H9 (cell line): ENCODE data around the gene OXSR1. TPM values are rescaled to one million over a fixed set of nuclear protein-coding genes. Genes with fewer than 3 reads are reported as not detected.

Source experiments
- DNase-seq: peaks from one replicate; pipeline ENCODE4 v3.0.0-alpha.2; 2017
- H2AFZ ChIP-seq: one replicate; pipeline ENCODE4 v1.6.1; 2013; ENCODE audit warnings: mild to moderate bottlenecking, low read length, control low read depth, moderate library complexity
- H2AK5ac ChIP-seq: 2 replicates; pipeline ENCODE4 v1.6.1; 2013; ENCODE audit warnings: low read length, control low read depth, mixed read lengths; ENCODE audit not compliant: insufficient read length
- H2BK120ac ChIP-seq: one replicate; pipeline ENCODE4 v1.6.1; 2013; ENCODE audit warnings: low read depth, mild to moderate bottlenecking, low read length, control low read depth, inconsistent platforms; ENCODE audit not compliant: poor library complexity, severe bottlenecking
- H2BK12ac ChIP-seq: 2 replicates; pipeline ENCODE4 v1.6.1; 2013; ENCODE audit warnings: low read length, control low read depth, mixed read lengths, low read depth; ENCODE audit not compliant: insufficient read length
- H2BK15ac ChIP-seq: 2 replicates; pipeline ENCODE4 v1.6.1; 2013; ENCODE audit warnings: low read depth, low read length, control low read depth
- H2BK20ac ChIP-seq: one replicate; pipeline ENCODE4 v1.6.1; 2013; ENCODE audit warnings: low read depth, mild to moderate bottlenecking, low read length, control low read depth, inconsistent platforms; ENCODE audit not compliant: poor library complexity, severe bottlenecking
- H2BK5ac ChIP-seq: 2 replicates; pipeline ENCODE4 v1.6.1; 2013; ENCODE audit warnings: low read length, control low read depth, mixed read lengths; ENCODE audit not compliant: insufficient read length
- H3K14ac ChIP-seq: 2 replicates; pipeline ENCODE4 v1.6.1; 2013; ENCODE audit warnings: low read length, control low read depth; ENCODE audit not compliant: insufficient read depth
- H3K18ac ChIP-seq: 2 replicates; pipeline ENCODE4 v1.6.1; 2013; ENCODE audit warnings: low read depth, mild to moderate bottlenecking, mixed read lengths, low read length, control low read depth; ENCODE audit not compliant: insufficient read length
- H3K23ac ChIP-seq: 2 replicates; pipeline ENCODE4 v1.6.1; 2013; ENCODE audit warnings: low read length, control low read depth, mixed read lengths, low read depth; ENCODE audit not compliant: insufficient read length
- H3K23me2 ChIP-seq: 2 replicates; pipeline ENCODE4 v1.6.1; 2013; ENCODE audit warnings: low read depth, mild to moderate bottlenecking, mixed read lengths, low read length, control low read depth; ENCODE audit not compliant: insufficient read length, poor library complexity, severe bottlenecking
- H3K27ac ChIP-seq: 2 replicates; pipeline ENCODE4 v1.5.1; 2013; ENCODE audit warnings: low read length, control low read depth, mixed read lengths, low read depth; ENCODE audit not compliant: insufficient read length
- H3K27me3 ChIP-seq: 2 replicates; pipeline ENCODE4 v1.6.1; 2013; ENCODE audit warnings: low read length, control low read depth, inconsistent platforms; ENCODE audit not compliant: insufficient read depth
- H3K4ac ChIP-seq: 2 replicates; pipeline ENCODE4 v1.6.1; 2013; ENCODE audit warnings: low read depth, mild to moderate bottlenecking, control low read depth, inconsistent platforms, low read length, moderate library complexity
- H3K4me1 ChIP-seq: 2 replicates; pipeline ENCODE4 v1.6.1; 2013; ENCODE audit warnings: low read length, control low read depth, inconsistent platforms; ENCODE audit not compliant: insufficient read depth
- H3K4me2 ChIP-seq: 2 replicates; pipeline ENCODE4 v1.6.1; 2013; ENCODE audit warnings: low read length, control low read depth, mixed read lengths; ENCODE audit not compliant: insufficient read length, insufficient read depth
- H3K56ac ChIP-seq: 2 replicates; pipeline ENCODE4 v1.6.1; 2013; ENCODE audit warnings: low read depth, mild to moderate bottlenecking, mixed read lengths, low read length, control low read depth; ENCODE audit not compliant: insufficient read length
- H3K79me1 ChIP-seq: 2 replicates; pipeline ENCODE4 v1.6.1; 2013; ENCODE audit warnings: low read depth, mild to moderate bottlenecking, moderate library complexity, low read length, control low read depth, inconsistent platforms; ENCODE audit not compliant: insufficient read depth, poor library complexity, severe bottlenecking
- H3K79me2 ChIP-seq: 2 replicates; pipeline ENCODE4 v1.6.1; 2013; ENCODE audit warnings: low read length, control low read depth, inconsistent platforms; ENCODE audit not compliant: insufficient read depth
- H3K9ac ChIP-seq: 2 replicates; pipeline ENCODE4 v1.6.1; 2013; ENCODE audit warnings: low read length, control low read depth, mixed read lengths; ENCODE audit not compliant: insufficient read length; ENCODE audit errors: extremely low read depth
- H3K9me3 ChIP-seq: one replicate; pipeline ENCODE4 v1.6.1; 2013; ENCODE audit warnings: low read depth, low read length, inconsistent platforms; ENCODE audit not compliant: control insufficient read depth
- H3T11ph ChIP-seq: one replicate; pipeline ENCODE4 v1.6.1; 2013; ENCODE audit warnings: mild to moderate bottlenecking, low read length, control low read depth, inconsistent platforms
- H4K20me1 ChIP-seq: one replicate; pipeline ENCODE4 v1.6.1; 2013; ENCODE audit not compliant: control insufficient read depth, insufficient read length, insufficient read depth
- H4K5ac ChIP-seq: 2 replicates; pipeline ENCODE4 v1.6.1; 2013; ENCODE audit warnings: low read depth, mild to moderate bottlenecking, mixed read lengths, low read length, control low read depth; ENCODE audit not compliant: insufficient read length
- H4K8ac ChIP-seq: replicated peaks from 2 replicates; pipeline ENCODE4 v1.6.1; 2013; ENCODE audit warnings: low read length, control low read depth, mixed read lengths, low read depth; ENCODE audit not compliant: insufficient read length
- H4K91ac ChIP-seq: 2 replicates; pipeline ENCODE4 v1.6.1; 2013; ENCODE audit warnings: low read depth, mild to moderate bottlenecking, moderate library complexity, mixed read lengths, low read length, control low read depth; ENCODE audit not compliant: insufficient read length
- H3K27ac Mint-ChIP-seq, 3 experiments: 2 replicates in 2 of 3; 3 replicates in 1 of 3; pipeline ENCODE4 v1.8.0; 2020 to 2021; ENCODE audit warnings: mixed read lengths in 3 of 3, mild to moderate bottlenecking in 1 of 3, moderate library complexity in 1 of 3
- H3K27me3 Mint-ChIP-seq: 2 replicates; pipeline ENCODE4 v1.8.0; 2021; ENCODE audit warnings: low read depth, mild to moderate bottlenecking, moderate library complexity, mixed read lengths
- H3K36me3 Mint-ChIP-seq, 3 experiments: 2 replicates in 2 of 3; 3 replicates in 1 of 3; pipeline ENCODE4 v1.8.0; 2020 to 2021; ENCODE audit warnings: low read depth in 3 of 3, mixed read lengths in 3 of 3; ENCODE audit not compliant: insufficient read depth in 1 of 3
- H3K4me1 Mint-ChIP-seq, 2 experiments: 2 replicates each; pipeline ENCODE4 v1.8.0; 2020; ENCODE audit warnings: mixed read lengths in 2 of 2
- H3K4me3 Mint-ChIP-seq, 2 experiments: 2 replicates in 1 of 2; 3 replicates in 1 of 2; pipeline ENCODE4 v1.8.0; 2020 to 2021; ENCODE audit warnings: mild to moderate bottlenecking in 2 of 2, mixed read lengths in 2 of 2, moderate library complexity in 1 of 2
- H3K9me3 Mint-ChIP-seq, 2 experiments: 2 replicates in 1 of 2; 3 replicates in 1 of 2; pipeline ENCODE4 v1.8.0; 2020; ENCODE audit warnings: mild to moderate bottlenecking in 2 of 2, mixed read lengths in 2 of 2, moderate library complexity in 1 of 2
- CTCF ChIP-seq: fragments of 200-600 bp; sonication (generic); conservative IDR thresholded peaks from 3 replicates; pipeline ENCODE4 v1.8.0; 2021; ENCODE audit warnings: antibody characterized with exemption, mild to moderate bottlenecking
- WGBS: extraction: QIAGEN DNeasy Blood & Tissue Kit; methylation state at CpG from one replicate; pipeline ENCODE4 v1.1.7; 2013; ENCODE audit warnings: missing lambda C conversion rate, low lambda C conversion rate, mixed read lengths; ENCODE audit not compliant: insufficient read length; ENCODE audit errors: extremely low coverage; 5-methylcytosine and 5-hydroxymethylcytosine counted together
- total RNA-seq: library from RNA; stranded (reverse); gene quantifications from 2 replicates; pipeline ENCODE4 v1.2.1, GENCODE V29; 2021

OXSR1 gene
- total RNA-seq, 1 experiment from 2014 or later, result 54.1 TPM

GRCh38 chr3:38121451-38121831 lies 43.9 kb upstream of the OXSR1 start:
- H2BK120ac ChIP-seq, result no peak overlapping the region
- no peak overlapping the region for H3K23ac ChIP-seq
- H3K9me3 ChIP-seq, result no peaks in the 10 kb centered on the region
- no peak overlapping the region for H3K9ac ChIP-seq
- H3K14ac ChIP-seq, result no peak overlapping the region
- H2BK15ac ChIP-seq, result no peak overlapping the region
- no peak overlapping the region for H2AFZ ChIP-seq
- H4K20me1 ChIP-seq, result no peaks in the 10 kb centered on the region
- no peaks in the 10 kb centered on the region for H3K4me1 ChIP-seq
- Mint-ChIP-seq H3K36me3 (peaks cover 34 to 73% (median 53%) of the 10 kb centered on the region in 3 experiments; a peak in 6 of 7 replicates), H3K9me3 (no peaks in the 10 kb centered on the region), H3K4me1 (peaks cover 0 to 3% of the 10 kb centered on the region in 2 experiments; a peak in 1 of 4 replicates), H3K27ac (no peak overlapping the region), H3K4me3 (no peak overlapping the region), H3K27me3 (peaks cover 3% of the 10 kb centered on the region; the same call in 1 of the 2 replicates)
- no peak overlapping the region for H3K4ac ChIP-seq
- DNase-seq, result no peak
- no peak overlapping the region for H3K4me2 ChIP-seq
- H3K79me2 ChIP-seq, result no peaks in the 10 kb centered on the region
- H2BK12ac ChIP-seq, result no peak overlapping the region
- H4K91ac ChIP-seq, result no peak overlapping the region
- no peak overlapping the region for H2AK5ac ChIP-seq
- no peak overlapping the region for H3K27ac ChIP-seq
- WGBS, result no CpG with 5 or more reads among the region's 9 CpGs
- H3K18ac ChIP-seq, result no peak overlapping the region
- no peaks in the 10 kb centered on the region for H3K79me1 ChIP-seq
- no peak overlapping the region for H3K56ac ChIP-seq
- no peaks in the 10 kb centered on the region for H3K27me3 ChIP-seq
- no peak overlapping the region for H2BK20ac ChIP-seq
- H2BK5ac ChIP-seq, result no peak overlapping the region
- H3K23me2 ChIP-seq, result no peaks in the 10 kb centered on the region
- no peak for TF ChIP-seq CTCF
- no peak overlapping the region for H4K8ac ChIP-seq
- H3T11ph ChIP-seq, result no peak overlapping the region
- H4K5ac ChIP-seq, result no peak overlapping the region
